HepG2 (cell line): ENCODE results near the gene NUAK2. TPM values are rescaled to one million over a fixed set of nuclear protein-coding genes. Genes with fewer than 3 reads are reported as not detected.

ENCODE experiments used
- ATAC-seq: fragments of 200-7000 bp; cut with Tn5 transposase; 3 replicates; pipeline ENCODE4 v1.9.1; 2020; ENCODE audit warnings: mild to moderate bottlenecking, moderate library complexity
- BruUV-seq: library from RNA; stranded (reverse); fragments of 400-500 nt; replicated peaks from 2 replicates; lab custom pipeline; 2021; lab: Mats Ljungman, UMichigan
- CTCF ChIA-PET: fragments of 300-600 bp; formaldehyde crosslinking; extraction: SDS; loops from one replicate; lab custom pipeline; 2021; ENCODE audit warnings: low total read pairs, inconsistent platforms, low intra/inter-chr PET ratio; lab: Yijun Ruan, JAX
- POLR2A ChIA-PET: fragments of 350-600 bp; sonication (Branson Sonifier 250); formaldehyde crosslinking; loops from one replicate; lab custom pipeline; 2020; ENCODE audit warnings: antibody characterized with exemption, inconsistent platforms; lab: Yijun Ruan, JAX
- DNase-seq: peaks from one replicate; pipeline ENCODE4 v3.0.0-alpha.2; 2015; ENCODE audit warnings: low spot score
- FAIRE-seq: peaks from 3 replicates; lab custom pipeline; 2011; peaks lifted over from hg19 to GRCh38; lab: Jason Lieb, UNC
- H2AFZ ChIP-seq: one replicate; pipeline ENCODE4 v1.6.1; 2011; ENCODE audit warnings: low read length, inconsistent platforms
- H3K27ac ChIP-seq: fragments of 300-600 bp; 3 replicates; pipeline ENCODE4 v1.8.0; 2011; ENCODE audit warnings: mixed run types, mild to moderate bottlenecking, mixed read lengths, low read length, inconsistent platforms; ENCODE audit not compliant: insufficient read depth; ENCODE audit errors: extremely low read length
- H3K27me3 ChIP-seq, 2 experiments: fragments of 200-600 bp in 1 of 2; 2 replicates in 1 of 2; 3 replicates in 1 of 2; pipeline versions ENCODE4 v1.6.0 to v1.8.0; 2011; ENCODE audit warnings: low read length in 2 of 2, mild to moderate bottlenecking in 2 of 2, moderate library complexity in 2 of 2, inconsistent platforms in 1 of 2; ENCODE audit not compliant: insufficient read depth in 2 of 2, control insufficient read depth in 1 of 2
- H3K36me3 ChIP-seq, 2 experiments: fragments of 200-600 bp in 1 of 2; replicated peaks in 1 of 2; 2 replicates in 1 of 2; 3 replicates in 1 of 2; pipeline versions ENCODE4 v1.5.1 to v1.8.0; 2011; ENCODE audit warnings: low read length in 2 of 2, inconsistent platforms in 1 of 2; ENCODE audit not compliant: insufficient read depth in 2 of 2, control insufficient read depth in 1 of 2
- H3K4me1 ChIP-seq: 2 replicates; pipeline ENCODE4 v1.5.1; 2012; ENCODE audit warnings: low read length, inconsistent platforms; ENCODE audit not compliant: insufficient read depth
- H3K4me2 ChIP-seq: 2 replicates; pipeline ENCODE4 v1.6.0; 2011; ENCODE audit warnings: low read depth, low read length, inconsistent platforms
- H3K4me3 ChIP-seq, 3 experiments: fragments of 200-600 bp in 1 of 3; sonication (generic), shearing (Covaris generic) in 1 of 3; replicated peaks in 1 of 3; 2 replicates each; pipeline ENCODE4 v1.5.1; 2011 to 2016; ENCODE audit warnings: low read length in 3 of 3, inconsistent platforms in 2 of 3, low read depth in 2 of 3, mild to moderate bottlenecking in 2 of 3, control low read depth in 1 of 3, mixed read lengths in 1 of 3; ENCODE audit not compliant: insufficient read depth in 1 of 3
- H3K79me2 ChIP-seq: one replicate; pipeline ENCODE4 v1.6.1; 2011; ENCODE audit warnings: low read length, inconsistent platforms; ENCODE audit not compliant: insufficient read depth
- H3K9ac ChIP-seq: 2 replicates; pipeline ENCODE4 v1.6.0; 2011; ENCODE audit warnings: mild to moderate bottlenecking, low read depth, low read length, inconsistent platforms; ENCODE audit not compliant: insufficient read depth
- H3K9me3 ChIP-seq: 2 replicates; pipeline ENCODE4 v1.5.1; 2012; ENCODE audit warnings: mild to moderate bottlenecking, low read length
- H4K20me1 ChIP-seq: 2 replicates; pipeline ENCODE4 v1.6.0; 2011; ENCODE audit warnings: inconsistent platforms, mild to moderate bottlenecking, low read length, moderate library complexity; ENCODE audit not compliant: insufficient read depth
- ARNT2 ChIP-seq: sonication (generic); formaldehyde crosslinking; IDR thresholded peaks from 2 replicates; pipeline ENCODE4 v1.8.0; 2022; ENCODE audit warnings: mild to moderate bottlenecking, low read depth, missing genetic modification reagents, moderate library complexity
- ELF3 ChIP-seq: IDR thresholded peaks from 2 replicates; pipeline ENCODE4 v1.6.1; 2016; ENCODE audit warnings: missing genetic modification reagents, missing compliant biosample characterization
- NFKB2 ChIP-seq: sonication (generic); formaldehyde crosslinking; IDR thresholded peaks from 2 replicates; pipeline ENCODE4 v1.4.0; 2020; ENCODE audit warnings: missing genetic modification reagents, borderline replicate concordance
- SETDB1 ChIP-seq: sonication (generic); formaldehyde crosslinking; IDR thresholded peaks from 2 replicates; pipeline ENCODE4 v1.5.1; 2020; ENCODE audit warnings: missing genetic modification reagents, mild to moderate bottlenecking, borderline replicate concordance
- ZNF558 ChIP-seq: sonication (generic); formaldehyde crosslinking; IDR thresholded peaks from 2 replicates; pipeline ENCODE4 v1.9.0; 2022; ENCODE audit warnings: mild to moderate bottlenecking, missing genetic modification reagents, borderline replicate concordance
- ZNF670 ChIP-seq: sonication (generic); formaldehyde crosslinking; IDR thresholded peaks from 2 replicates; pipeline ENCODE4 v1.8.0; 2022; ENCODE audit warnings: mild to moderate bottlenecking, missing genetic modification reagents, borderline replicate concordance
- WGBS: methylation state at CpG from one replicate; pipeline ENCODE4 v1.1.6; 2017; ENCODE audit warnings: low lambda C conversion rate; 5-methylcytosine and 5-hydroxymethylcytosine counted together
- in situ Hi-C: cut with HindIII; loops from 2 replicates; pipeline ENCODE4 v1.10.0; 2017; ENCODE audit warnings: low pct_unique_long_range_greater_than_20kb; ENCODE audit not compliant: extremely low pct_ligation_motif_present
- intact Hi-C: fragments of 100-400 bp; cut with micrococcal nuclease; formaldehyde crosslinking; loops from one replicate; pipeline ENCODE4 v1.10.0; 2022; ENCODE audit not compliant: unreplicated experiment
- polyA plus RNA-seq, 8 experiments: library from polyadenylated mRNA; depleted of rRNA in 3 of 8; stranded (reverse) in 7 of 8; unstranded in 1 of 8; fragments of >200 nt; fragmentation: Illumina TruSeq in 4 of 8; extraction: Trizol in 4 of 8; gene quantifications; 2 replicates each; pipeline versions ENCODE4 v1.2.1 to v1.2.3, GENCODE V29; 2011 to 2016; ENCODE audit warnings: low read depth in 4 of 8, missing spikeins in 1 of 8, mixed read lengths in 1 of 8; ENCODE audit not compliant: insufficient read depth in 1 of 8
- total RNA-seq, 5 experiments: library from RNA; depleted of rRNA; stranded (reverse); fragments of >200 nt; fragmentation: Illumina TruSeq; extraction: Trizol; gene quantifications; 2 replicates each; pipeline ENCODE4 v1.2.3, GENCODE V29; 2016; ENCODE audit warnings: low read depth in 1 of 5
- TF ChIP-seq, protein P1 (sequence below): sonication (generic); formaldehyde crosslinking; IDR thresholded peaks from 2 replicates; pipeline ENCODE4 v1.5.1; 2020; ENCODE audit warnings: mild to moderate bottlenecking, missing genetic modification reagents, borderline replicate concordance
- TF ChIP-seq, protein P2 (sequence below), 2 experiments: IDR thresholded peaks; 2 replicates each; pipeline ENCODE4 v1.6.1; 2011 to 2012; ENCODE audit warnings: low read length in 2 of 2, borderline replicate concordance in 1 of 2, low read depth in 1 of 2, mild to moderate bottlenecking in 1 of 2, moderate library complexity in 1 of 2

Gene NUAK2
- total and polyA plus RNA-seq, 2 of the 13 experiments (the other 11 are each of a cell fraction or from before 2014, with no cell fraction given) = 0.75 to 1.1 TPM

DNA sequence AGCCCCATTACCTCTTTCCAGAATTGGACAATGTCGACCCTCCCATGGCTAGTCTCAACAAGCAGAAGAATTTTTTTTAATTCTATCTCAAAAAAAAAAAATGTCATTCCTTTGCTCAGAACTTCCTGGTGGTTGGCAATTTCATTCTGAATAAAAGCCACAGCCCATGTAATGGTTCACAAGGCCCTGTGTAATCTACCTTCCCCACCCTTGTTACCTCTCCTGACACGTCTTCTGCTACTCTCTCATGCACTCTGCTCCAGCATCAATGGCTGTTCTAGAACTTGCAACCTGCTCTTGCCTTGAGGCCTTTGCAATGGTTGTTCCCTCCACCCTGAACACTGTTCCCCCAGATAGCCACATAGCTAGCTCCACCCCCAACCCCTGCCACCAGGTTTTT, 25.4 kb downstream of the NUAK2 start (continued):
- TF ChIP-seq, protein P1, sequence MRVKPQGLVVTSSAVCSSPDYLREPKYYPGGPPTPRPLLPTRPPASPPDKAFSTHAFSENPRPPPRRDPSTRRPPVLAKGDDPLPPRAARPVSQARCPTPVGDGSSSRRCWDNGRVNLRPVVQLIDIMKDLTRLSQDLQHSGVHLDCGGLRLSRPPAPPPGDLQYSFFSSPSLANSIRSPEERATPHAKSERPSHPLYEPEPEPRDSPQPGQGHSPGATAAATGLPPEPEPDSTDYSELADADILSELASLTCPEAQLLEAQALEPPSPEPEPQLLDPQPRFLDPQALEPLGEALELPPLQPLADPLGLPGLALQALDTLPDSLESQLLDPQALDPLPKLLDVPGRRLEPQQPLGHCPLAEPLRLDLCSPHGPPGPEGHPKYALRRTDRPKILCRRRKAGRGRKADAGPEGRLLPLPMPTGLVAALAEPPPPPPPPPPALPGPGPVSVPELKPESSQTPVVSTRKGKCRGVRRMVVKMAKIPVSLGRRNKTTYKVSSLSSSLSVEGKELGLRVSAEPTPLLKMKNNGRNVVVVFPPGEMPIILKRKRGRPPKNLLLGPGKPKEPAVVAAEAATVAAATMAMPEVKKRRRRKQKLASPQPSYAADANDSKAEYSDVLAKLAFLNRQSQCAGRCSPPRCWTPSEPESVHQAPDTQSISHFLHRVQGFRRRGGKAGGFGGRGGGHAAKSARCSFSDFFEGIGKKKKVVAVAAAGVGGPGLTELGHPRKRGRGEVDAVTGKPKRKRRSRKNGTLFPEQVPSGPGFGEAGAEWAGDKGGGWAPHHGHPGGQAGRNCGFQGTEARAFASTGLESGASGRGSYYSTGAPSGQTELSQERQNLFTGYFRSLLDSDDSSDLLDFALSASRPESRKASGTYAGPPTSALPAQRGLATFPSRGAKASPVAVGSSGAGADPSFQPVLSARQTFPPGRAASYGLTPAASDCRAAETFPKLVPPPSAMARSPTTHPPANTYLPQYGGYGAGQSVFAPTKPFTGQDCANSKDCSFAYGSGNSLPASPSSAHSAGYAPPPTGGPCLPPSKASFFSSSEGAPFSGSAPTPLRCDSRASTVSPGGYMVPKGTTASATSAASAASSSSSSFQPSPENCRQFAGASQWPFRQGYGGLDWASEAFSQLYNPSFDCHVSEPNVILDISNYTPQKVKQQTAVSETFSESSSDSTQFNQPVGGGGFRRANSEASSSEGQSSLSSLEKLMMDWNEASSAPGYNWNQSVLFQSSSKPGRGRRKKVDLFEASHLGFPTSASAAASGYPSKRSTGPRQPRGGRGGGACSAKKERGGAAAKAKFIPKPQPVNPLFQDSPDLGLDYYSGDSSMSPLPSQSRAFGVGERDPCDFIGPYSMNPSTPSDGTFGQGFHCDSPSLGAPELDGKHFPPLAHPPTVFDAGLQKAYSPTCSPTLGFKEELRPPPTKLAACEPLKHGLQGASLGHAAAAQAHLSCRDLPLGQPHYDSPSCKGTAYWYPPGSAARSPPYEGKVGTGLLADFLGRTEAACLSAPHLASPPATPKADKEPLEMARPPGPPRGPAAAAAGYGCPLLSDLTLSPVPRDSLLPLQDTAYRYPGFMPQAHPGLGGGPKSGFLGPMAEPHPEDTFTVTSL (CRISPR knock-in tag) = no peak
- no peak for TF ChIP-seq ELF3 (CRISPR knock-in tag)

DNA sequence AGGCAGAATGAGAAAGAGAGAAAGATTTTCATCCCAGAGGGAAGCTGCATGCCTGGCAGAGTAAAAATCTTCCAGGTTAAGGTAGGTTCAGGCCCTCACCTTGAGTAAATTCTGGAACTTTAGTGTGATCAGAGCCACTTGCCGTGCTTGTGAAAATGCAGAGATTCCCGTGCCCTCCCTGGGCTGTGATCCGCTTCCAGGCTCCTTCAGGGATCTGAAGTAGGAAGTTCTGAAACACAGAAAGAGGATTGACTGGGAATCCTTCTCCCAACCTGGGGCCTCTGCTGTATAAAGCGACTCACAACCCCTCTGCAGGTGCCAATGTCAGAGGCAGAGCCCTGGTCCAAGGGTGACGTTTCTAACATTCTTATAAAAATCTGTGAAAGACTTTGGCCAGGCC, 26.6 kb downstream of the NUAK2 start:
- in situ Hi-C loops = no loop called here
- H3K27me3 ChIP-seq = no peaks in the 10 kb centered on the region
- ChIA-PET CTCF (no interaction called here), POLR2A (interaction anchor here (0.8 to 3.4 kb wide), 8 partner anchors 8 to 30 kb away, joined by 3 to 71 read pairs (median 8); partner anchors contain the start of gene NUAK2)
- FAIRE-seq (no peak), ATAC-seq (peak; percentile 10), DNase-seq (no peak)
- 11% methylated on average over 5 of the region's 5 CpGs for WGBS
- H3K27ac ChIP-seq = peak overlapping the region; percentile 86
- no peak overlapping the region for H2AFZ ChIP-seq
- TF ChIP-seq ARNT2 (CRISPR knock-in tag) = 0 out of 2 replicates have a peak, but pooled peaks have one; percentile 36
- TF ChIP-seq SETDB1 (CRISPR knock-in tag) = no peak
- no peak for TF ChIP-seq NFKB2 (CRISPR knock-in tag)
- TF ChIP-seq, protein P2, sequence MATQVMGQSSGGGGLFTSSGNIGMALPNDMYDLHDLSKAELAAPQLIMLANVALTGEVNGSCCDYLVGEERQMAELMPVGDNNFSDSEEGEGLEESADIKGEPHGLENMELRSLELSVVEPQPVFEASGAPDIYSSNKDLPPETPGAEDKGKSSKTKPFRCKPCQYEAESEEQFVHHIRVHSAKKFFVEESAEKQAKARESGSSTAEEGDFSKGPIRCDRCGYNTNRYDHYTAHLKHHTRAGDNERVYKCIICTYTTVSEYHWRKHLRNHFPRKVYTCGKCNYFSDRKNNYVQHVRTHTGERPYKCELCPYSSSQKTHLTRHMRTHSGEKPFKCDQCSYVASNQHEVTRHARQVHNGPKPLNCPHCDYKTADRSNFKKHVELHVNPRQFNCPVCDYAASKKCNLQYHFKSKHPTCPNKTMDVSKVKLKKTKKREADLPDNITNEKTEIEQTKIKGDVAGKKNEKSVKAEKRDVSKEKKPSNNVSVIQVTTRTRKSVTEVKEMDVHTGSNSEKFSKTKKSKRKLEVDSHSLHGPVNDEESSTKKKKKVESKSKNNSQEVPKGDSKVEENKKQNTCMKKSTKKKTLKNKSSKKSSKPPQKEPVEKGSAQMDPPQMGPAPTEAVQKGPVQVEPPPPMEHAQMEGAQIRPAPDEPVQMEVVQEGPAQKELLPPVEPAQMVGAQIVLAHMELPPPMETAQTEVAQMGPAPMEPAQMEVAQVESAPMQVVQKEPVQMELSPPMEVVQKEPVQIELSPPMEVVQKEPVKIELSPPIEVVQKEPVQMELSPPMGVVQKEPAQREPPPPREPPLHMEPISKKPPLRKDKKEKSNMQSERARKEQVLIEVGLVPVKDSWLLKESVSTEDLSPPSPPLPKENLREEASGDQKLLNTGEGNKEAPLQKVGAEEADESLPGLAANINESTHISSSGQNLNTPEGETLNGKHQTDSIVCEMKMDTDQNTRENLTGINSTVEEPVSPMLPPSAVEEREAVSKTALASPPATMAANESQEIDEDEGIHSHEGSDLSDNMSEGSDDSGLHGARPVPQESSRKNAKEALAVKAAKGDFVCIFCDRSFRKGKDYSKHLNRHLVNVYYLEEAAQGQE (IDR thresholded peaks at IDR 0.05; ENCODE audit: borderline replicate concordance in 1 of 2, low read depth in 1 of 2, low read length in 2 of 2) = no peak
- TF ChIP-seq ZNF558 (CRISPR knock-in tag) = no peak
- TF ChIP-seq ZNF670 = 0 out of 2 replicates have a peak, but pooled peaks have one; percentile 48
- H3K4me3 ChIP-seq = peak overlapping the region; percentile 19 to 66 (median 28)
- H3K4me2 ChIP-seq = peak overlapping the region; percentile 85
- H3K36me3 ChIP-seq = no peaks in the 10 kb centered on the region
- peak overlapping the region; percentile 66 for H3K9ac ChIP-seq
- peaks cover 83% of the 10 kb centered on the region for H3K4me1 ChIP-seq
- H3K79me2 ChIP-seq = no peaks in the 10 kb centered on the region
- no peaks in the 10 kb centered on the region for H4K20me1 ChIP-seq
- intact Hi-C loops = loop anchor here (2.0 kb wide), 1 partner anchor 20 kb away; no protein-coding TSS in a partner anchor
- H3K9me3 ChIP-seq = no peaks in the 10 kb centered on the region
- TSS peak; percentile 85 for BruUV-seq
